NB4 (cell line): ENCODE measurements around the gene USP54.
A peak's percentile ranks its signal among the peaks of the same experiment; 100 is the strongest.

Experiments used
- DNase-seq: peaks from one replicate; pipeline ENCODE4 v3.0.0; 2010; ENCODE audit warnings: low read depth
- H3K4me3 ChIP-seq: one replicate; pipeline ENCODE4 v1.5.1; 2011; ENCODE audit warnings: mild to moderate bottlenecking, low read depth, low read length, moderate library complexity
- MYC ChIP-seq: IDR thresholded peaks from 2 replicates; pipeline ENCODE4 v1.6.1; 2011; ENCODE audit warnings: low read depth, low read length
- POLR2A ChIP-seq: IDR thresholded peaks from 2 replicates; pipeline ENCODE4 v1.6.1; 2011; ENCODE audit warnings: mild to moderate bottlenecking; ENCODE audit not compliant: insufficient read length; ENCODE audit errors: extremely low read depth
- TF ChIP-seq, protein P1 (sequence below): IDR thresholded peaks from 2 replicates; pipeline ENCODE4 v1.6.1; 2011; ENCODE audit warnings: low read depth, low read length
- TF ChIP-seq, protein P2 (sequence below): IDR thresholded peaks from one replicate; pipeline ENCODE4 v1.5.1; 2012; ENCODE audit warnings: low read depth, low read length

The USP54 gene

DNA sequence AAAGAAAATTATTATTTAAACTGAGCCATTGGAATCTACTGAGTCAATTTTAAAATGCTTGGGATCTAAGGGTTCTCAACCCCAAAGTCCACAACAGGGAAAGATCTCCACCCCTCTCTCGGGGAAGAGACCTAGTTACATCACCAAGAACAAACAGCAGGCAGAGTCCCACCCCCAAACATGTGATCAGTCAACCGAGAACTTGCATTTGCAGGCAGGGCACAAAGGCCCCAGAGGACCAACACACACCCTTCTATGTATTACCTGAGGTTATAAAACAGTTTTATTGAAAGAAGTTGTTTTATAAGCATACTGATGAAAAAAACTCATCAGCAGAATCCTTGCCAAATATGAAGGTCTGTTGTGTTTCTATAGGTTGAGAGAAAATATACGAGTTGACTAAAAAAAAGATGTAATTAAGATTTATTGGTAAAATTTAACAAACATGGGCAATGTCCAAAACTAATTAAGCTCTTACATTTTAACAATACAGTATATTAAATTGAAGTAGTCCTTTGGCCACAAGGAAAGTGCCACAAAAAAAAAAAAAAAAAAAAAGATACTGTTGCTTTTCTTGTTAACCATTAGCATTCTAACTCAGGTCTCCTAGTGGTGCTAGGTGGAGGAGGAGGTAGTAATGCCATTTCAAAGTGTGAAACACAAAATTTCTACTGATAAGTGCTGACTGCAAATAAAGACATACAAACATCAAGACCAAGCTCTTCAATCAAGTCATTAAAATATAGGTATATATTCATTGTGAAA, 975 bp upstream of the USP54 start:
- DNase-seq = peak; percentile 61
- H3K4me3 ChIP-seq = no peak overlapping the region

DNA sequence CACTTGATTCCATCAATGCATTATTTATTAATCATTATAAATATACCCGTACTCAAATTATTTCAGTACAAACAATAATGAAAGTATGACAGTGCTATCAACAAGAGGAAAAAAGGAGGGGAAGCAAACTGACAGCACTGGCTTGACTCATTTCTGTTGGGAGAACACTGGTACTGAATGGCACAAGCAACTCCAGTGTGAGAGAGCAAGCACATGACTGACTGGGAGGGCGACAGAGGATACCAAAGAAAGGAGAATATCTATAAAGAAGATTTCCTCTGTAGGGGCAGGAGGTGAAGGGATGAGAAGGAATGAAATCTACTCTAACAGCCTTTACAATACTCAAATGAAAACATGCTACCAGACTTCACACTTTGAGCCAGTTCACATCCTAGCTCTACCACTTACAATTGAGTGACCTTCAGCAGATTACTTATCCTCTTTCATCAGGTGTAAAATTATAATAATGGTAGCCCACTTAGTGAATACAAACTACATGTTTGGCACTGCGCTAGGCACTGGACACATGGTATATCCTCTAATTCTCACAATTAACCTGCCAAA, 1.5 kb downstream of the USP54 start:
- no peak overlapping the region for H3K4me3 ChIP-seq
- no peak for DNase-seq
- TF ChIP-seq MYC = no peak
- TF ChIP-seq, protein P1, sequence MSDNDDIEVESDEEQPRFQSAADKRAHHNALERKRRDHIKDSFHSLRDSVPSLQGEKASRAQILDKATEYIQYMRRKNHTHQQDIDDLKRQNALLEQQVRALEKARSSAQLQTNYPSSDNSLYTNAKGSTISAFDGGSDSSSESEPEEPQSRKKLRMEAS = no peak
- TF ChIP-seq, protein P2, sequence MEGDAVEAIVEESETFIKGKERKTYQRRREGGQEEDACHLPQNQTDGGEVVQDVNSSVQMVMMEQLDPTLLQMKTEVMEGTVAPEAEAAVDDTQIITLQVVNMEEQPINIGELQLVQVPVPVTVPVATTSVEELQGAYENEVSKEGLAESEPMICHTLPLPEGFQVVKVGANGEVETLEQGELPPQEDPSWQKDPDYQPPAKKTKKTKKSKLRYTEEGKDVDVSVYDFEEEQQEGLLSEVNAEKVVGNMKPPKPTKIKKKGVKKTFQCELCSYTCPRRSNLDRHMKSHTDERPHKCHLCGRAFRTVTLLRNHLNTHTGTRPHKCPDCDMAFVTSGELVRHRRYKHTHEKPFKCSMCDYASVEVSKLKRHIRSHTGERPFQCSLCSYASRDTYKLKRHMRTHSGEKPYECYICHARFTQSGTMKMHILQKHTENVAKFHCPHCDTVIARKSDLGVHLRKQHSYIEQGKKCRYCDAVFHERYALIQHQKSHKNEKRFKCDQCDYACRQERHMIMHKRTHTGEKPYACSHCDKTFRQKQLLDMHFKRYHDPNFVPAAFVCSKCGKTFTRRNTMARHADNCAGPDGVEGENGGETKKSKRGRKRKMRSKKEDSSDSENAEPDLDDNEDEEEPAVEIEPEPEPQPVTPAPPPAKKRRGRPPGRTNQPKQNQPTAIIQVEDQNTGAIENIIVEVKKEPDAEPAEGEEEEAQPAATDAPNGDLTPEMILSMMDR = no peak
- TF ChIP-seq POLR2A = no peak

More for the DNA sequence above, 975 bp upstream of the USP54 start:
- TF ChIP-seq, protein P1 = peak; percentile 80
- TF ChIP-seq MYC = peak; percentile 52
- TF ChIP-seq, protein P2 = no peak

GRCh38 chr10:73588656-73589055, 2.5 kb downstream of the USP54 start:
- no peak overlapping the region for H3K4me3 ChIP-seq
- no peak for DNase-seq
- TF ChIP-seq, protein P2 = no peak
- TF ChIP-seq POLR2A (no peak), MYC (no peak)
- TF ChIP-seq, protein P1 = no peak

- no peak for TF ChIP-seq MYC
- TF ChIP-seq POLR2A = no peak
- TF ChIP-seq, protein P1 = no peak
Measured at GRCh38 chr10:73586583-73586984, 4.6 kb downstream of the USP54 start.

DNA sequence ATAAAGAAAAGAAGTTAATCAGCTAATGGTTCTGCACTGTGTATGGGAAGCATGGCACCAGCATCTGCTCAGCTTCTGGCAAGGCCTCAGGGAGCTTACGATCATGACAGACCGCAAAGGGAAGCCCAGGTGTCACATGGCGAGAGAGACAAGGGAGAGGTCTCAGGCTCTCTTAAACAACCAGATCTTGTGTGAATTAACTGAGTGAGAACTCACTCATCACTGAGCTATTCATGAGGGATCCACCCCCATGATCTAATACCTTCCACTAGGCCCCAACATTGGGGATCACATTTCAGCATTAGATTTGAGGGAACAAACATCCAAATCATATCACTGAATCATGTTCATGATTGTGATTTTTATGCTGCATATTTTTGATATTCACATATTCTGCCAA, 5.8 kb downstream of the USP54 start:
- no peak for TF ChIP-seq MYC
- TF ChIP-seq, protein P2 = no peak
- TF ChIP-seq POLR2A = no peak
- DNase-seq = no peak
- no peak overlapping the region for H3K4me3 ChIP-seq

More at GRCh38 chr10:73586583-73586984, 4.6 kb downstream of the USP54 start:
- H3K4me3 ChIP-seq = no peak overlapping the region
- peak; percentile 72 for DNase-seq

DNA sequence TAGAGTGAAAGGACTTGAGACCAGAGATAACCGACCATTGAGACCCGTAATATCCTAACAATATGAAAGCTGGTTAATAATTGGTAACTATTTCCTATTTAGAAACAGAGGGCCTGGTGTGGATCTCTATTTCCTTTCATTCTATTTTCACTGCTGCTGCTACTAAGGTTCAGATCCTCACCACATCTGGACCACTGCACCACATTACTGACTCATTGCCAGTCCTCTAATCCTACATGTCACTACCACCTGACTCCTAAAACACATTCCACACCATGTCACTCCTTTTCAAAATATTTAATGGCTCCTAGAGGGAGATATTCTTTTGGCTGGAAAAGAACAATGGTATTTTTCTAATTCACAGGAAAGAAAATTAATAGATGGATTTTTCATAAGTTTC, 6.4 kb downstream of the USP54 start:
- TF ChIP-seq, protein P1 = no peak
- TF ChIP-seq POLR2A = no peak
- TF ChIP-seq, protein P2 = no peak
- TF ChIP-seq MYC = no peak
- no peak overlapping the region for H3K4me3 ChIP-seq
- DNase-seq = peak; percentile 14
